Measurements from ENCODE around the gene TRIP10. TPM values are rescaled to one million over a fixed set of nuclear protein-coding genes. Genes with fewer than 3 reads are reported as not detected.
"Not testable (repeated sequence)": the region's sequence is repeated elsewhere in the genome, so short reads cannot be mapped to it uniquely, and the experiment has no call there.

Gene TRIP10, protein sequence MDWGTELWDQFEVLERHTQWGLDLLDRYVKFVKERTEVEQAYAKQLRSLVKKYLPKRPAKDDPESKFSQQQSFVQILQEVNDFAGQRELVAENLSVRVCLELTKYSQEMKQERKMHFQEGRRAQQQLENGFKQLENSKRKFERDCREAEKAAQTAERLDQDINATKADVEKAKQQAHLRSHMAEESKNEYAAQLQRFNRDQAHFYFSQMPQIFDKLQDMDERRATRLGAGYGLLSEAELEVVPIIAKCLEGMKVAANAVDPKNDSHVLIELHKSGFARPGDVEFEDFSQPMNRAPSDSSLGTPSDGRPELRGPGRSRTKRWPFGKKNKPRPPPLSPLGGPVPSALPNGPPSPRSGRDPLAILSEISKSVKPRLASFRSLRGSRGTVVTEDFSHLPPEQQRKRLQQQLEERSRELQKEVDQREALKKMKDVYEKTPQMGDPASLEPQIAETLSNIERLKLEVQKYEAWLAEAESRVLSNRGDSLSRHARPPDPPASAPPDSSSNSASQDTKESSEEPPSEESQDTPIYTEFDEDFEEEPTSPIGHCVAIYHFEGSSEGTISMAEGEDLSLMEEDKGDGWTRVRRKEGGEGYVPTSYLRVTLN
- total RNA-seq, result 42.8 and 51.1 TPM in 2 replicates

DNA sequence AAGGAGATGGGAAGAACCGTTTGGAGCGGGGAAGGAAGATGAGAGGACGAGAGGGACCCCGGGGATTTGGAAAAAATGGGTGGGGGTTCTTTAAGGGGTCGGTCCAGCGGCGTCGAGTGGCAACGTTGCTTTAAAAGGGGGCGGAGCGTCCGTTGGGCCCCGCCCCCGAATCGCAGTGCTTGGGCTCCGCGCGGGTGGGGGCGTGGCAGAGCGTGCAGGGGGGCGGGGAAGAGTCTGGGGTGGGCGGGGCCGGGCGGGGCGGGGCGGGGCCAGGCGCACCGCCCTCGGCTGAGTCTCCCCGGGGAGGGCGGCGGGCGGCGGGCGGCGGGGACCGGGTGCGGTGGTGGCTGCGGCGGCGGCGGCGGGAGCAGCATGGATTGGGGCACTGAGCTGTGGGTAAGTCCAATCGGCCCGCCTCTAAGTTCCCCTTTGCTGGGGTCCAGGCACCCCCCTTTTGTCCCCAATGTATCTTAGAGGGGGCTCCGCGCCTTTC is at the start of gene TRIP10:
TRIP10 (plus strand) TSS at position 291 of the 493 bp plus-strand sequence; CDS start at position 373, 82 bp downstream.
- DNase-seq (ENCODE audit: low read depth), result no peak

DNA sequence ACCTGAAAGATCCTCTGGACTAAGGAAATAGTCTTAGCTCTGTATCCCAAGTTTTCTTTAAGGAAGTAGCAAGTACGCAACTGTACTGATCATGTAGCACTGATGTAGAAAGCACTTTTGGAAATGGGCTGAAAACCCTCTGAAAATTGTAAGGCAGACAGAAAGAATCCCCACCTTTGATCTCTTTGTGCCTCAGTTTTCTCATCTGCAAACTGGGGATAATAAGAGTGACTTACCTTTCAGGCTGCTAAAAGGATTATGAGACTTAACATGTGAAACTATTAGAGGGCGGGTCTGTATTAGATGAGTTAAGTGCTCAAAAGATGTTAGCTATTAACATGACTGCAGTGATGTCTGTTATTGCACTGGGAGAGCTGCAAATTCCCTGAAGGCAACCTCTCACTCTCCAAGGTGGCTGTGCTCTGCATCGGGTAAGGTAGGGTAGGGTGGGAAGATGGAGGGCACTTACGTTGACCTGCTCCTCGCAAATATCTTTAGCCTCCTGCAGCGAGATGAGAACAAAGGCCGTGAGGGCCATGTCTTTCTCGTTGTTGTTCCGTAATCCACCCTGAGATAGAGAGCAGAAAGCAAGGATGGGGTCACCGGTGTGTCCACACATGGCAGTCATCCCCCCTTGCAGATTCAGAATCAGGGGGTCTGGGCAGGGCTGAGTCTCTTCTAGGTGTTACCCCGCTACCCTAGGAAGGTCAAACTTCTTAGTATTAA is 49.2 kb upstream of the TRIP10 start:
- no peak for DNase-seq (ENCODE audit: low read depth)

DNA sequence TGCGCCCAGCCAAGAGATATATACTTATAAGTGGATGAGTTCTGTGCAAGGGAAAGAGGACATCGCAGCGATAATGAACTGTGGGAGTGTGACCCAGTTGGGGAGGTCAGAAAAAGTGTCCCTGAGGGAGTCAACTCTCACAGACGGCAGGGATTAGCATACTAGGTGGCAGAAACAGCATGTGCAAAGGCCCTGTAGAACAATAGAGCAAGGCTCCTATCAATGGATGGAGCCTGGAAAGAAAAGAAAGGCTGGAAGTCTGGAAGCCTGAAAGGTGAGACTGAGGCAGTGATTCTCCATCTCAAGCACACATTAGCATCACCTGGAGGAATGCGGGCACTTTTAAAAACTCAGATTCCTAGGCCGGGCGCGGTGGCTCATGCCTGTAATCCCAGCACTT is 48.1 kb upstream of the TRIP10 start:
- no peak for DNase-seq (ENCODE audit: low read depth)

DNA sequence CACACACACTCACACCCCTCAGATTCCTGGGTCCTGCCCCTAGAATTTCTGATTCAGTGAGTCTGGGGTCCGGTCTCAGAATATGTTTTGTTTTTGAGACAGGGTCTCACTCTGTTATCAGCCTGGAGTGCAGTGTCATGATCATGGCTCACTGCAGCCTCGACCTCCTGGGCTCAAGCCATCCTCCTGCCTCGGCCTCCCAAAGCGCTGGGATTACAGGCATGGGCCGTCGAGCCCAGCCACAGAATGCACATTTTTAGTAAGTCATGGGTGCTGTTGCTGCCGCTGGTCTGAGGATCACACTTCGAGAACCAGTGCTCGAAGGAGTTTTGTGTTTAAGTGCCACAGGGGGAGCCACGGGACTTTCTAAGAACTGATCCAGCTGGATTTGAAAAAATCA is 47.5 kb upstream of the TRIP10 start:
- DNase-seq (ENCODE audit: low read depth), result no peak

DNA sequence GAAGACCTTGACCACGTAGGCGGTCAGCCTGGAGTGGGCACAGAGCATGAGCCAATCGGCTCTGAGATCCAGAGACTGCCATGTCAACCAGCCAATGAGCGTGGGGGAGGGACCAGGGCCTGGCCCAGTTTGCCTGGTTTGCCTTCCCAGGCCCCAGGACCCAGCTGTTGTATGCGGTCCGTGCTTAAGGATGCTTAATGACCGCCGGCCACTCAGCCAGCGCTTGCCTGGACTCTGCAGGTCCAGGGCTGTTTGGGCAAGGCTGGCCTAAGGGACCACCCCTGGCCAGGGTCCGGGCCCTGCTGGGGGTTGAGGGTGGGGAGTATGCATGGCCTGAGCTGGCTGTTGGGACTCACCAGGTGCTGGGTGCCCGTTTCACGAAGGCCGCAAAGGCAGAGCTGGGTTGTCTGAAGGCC is 46.4 kb upstream of the TRIP10 start:
- DNase-seq (ENCODE audit: low read depth), result no peak

DNA sequence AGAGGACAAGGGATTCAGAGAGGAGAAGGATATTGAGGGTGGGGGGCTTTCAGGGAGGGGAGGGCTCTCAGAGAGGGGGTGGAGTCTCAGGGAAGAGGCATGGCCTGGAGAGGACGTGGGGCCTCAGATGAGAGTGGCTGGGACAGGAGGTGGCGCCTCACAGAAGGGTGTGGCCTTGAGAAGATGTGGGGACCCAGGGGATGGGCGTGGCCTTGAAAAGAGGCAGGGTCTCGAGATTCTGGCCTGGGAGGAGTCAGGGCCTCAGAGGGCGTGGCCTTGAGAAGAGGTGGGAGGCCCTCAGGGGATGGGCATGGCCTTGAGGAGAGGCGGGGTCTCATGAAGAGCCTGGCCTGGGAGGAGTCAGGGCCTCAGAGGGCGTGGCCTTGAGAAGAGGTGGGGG is 45.8 kb upstream of the TRIP10 start:
- DNase-seq (ENCODE audit: low read depth), result no peak

DNA sequence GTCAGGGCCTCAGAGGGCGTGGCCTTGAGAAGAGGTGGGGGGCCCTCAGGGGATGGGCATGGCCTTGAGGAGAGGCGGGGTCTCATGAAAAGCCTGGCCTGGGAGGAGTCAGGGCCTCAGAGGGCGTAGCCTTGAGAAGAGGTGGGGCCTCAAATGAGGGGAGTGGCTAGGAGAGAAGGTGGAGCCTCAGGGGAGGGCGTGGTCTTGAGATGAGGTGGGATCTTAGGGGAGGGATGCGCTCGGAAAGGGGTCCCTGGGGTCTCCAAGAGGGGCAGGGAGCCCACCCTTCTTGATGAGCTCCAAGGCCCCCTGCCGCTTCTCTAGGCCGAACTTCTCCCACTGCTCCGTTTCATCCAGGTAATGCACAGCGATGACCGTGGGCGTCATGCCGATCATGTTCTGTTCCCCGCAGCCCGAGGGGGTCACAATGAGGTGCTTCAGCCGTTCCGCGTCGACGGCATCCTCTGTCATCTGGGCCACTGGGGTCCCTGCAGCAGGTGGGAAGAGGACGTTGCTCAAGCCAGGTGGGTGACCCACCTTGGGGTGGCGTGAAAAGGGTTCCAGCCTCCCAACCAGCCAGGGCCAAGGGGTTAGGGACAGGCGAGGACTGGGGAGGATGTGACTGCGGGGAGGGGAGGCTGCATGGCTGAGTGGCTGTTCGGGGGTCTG is 45.2 kb upstream of the TRIP10 start:
- DNase-seq (ENCODE audit: low read depth), result no peak

DNA sequence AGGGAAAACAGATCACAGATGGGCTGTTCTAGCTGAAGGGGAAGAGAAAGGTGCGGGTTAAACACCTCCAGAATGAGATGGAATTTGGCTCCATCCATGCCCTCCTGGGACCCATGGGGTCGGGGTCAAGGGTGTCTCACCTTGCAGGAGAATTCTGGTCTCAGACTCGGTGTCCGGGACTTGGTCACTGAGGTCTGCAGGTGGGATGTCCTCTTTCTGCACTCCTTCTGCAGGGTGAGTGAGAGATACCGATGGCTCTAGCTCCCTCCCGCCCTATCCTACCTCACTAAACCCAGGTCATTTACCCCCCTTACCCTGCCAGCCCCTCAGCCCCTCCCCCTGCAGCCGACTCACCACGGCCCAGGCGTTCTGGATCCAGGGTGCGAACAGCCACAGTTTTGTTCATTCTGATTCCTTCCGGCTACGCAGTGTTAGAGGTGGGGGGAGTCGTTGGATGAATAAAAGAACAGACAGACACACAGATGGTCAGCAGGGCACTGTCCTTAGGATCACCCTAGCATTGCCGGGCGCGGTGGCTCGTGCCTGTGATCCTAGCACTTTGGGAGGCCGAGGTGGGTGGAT is 43.1 kb upstream of the TRIP10 start:
- DNase-seq (ENCODE audit: low read depth), result no peak

DNA sequence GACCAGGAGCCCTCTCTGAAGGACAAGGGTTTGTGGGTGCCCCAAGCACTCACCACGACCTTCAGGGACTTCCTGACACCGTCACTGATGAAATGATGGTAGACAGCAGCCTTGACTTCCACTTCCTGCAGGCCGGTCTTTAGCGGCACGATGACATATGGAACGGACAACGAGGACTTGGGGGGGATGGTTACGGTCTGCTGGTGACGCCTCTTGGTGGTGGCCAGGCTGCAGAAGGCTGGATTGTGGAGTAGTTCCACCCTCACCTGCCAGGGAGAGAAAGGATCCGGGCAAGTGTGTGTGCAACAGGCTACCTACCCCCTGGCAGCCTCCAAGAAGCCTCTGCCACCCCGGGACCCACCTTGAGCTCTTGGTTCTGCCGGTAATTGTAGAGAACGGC is 42.2 kb upstream of the TRIP10 start:
- no peak for DNase-seq (ENCODE audit: low read depth)

DNA sequence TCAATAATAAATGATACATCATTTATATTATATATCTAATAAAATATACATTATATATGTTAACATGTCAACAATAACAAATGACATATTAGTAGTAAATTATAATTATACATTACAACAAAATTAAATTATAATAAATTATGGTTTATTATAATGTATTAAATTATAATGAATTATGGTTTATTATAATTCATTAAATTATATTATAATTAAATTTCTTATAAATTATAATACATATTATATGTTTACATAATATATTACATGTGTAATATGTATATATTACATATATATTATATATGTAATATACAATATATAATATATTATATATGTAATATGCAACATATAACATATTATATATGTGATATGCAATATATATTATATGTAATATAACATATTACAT is 39.5 kb upstream of the TRIP10 start:
- DNase-seq (ENCODE audit: low read depth), result no peak

DNA sequence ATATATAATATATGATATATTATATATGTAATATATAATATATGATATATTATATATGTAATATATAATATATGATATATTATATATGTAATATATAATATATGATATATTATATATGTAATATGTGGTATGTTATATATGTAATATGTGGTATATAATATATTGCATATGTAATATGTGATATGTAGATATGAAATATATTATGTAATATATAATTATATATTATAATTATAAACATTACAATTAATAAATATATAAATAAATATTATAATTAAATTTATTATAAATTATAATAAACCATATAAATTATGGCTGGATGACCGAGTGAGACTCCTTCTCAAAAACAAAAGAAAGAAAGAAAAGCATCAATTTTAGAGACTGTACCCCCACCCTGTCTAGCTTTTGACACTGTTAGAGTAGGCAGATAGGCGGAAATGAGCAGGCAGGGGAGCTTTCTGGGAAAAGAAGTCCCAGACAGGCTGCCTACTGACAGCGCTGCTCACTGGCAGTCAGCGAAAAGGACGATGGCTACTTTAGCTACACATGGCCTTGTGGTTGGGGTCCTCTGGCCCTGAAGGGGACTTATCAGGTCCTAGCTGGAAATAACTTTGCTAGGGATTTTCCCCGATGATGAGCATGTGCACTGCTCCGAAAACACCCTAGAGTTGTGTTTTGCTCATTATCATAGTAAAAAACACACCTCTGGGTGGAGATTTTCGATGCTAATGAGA is 38.7 kb upstream of the TRIP10 start:
- DNase-seq (ENCODE audit: low read depth), result no peak

DNA sequence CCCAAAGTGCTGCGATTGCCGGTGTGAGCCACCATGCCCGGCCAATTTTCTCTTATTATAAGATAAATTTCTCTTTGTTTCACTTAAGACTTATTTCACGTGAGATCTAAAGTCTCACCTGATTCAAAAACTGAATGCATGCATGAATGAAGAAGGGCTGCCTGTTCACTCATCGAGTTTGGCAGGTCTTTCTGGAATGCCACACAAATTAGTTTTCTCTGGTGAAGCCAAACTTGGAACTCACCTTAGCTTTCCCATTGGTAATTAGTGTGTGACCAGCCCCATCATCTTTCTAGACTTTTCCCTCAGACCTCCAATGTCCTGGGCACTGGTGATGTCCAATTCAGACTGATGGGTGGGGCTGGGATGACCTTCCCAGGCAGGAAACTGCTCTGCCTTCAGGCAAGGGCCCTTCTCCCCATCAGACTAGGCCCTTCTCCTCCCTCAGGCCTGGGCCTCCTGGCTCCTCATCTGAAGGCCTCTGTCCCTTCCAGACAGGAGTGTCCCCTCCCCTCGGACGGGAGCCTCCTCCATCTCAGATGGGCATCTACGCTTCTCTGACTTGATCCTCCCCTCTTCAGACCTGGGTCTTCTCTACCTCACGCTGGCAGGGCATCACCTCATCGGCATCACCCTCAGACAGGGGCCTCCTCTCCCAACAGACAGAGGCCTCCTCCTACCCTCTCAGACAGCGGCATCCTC is 33.4 kb upstream of the TRIP10 start:
- DNase-seq (ENCODE audit: low read depth), result no peak

DNA sequence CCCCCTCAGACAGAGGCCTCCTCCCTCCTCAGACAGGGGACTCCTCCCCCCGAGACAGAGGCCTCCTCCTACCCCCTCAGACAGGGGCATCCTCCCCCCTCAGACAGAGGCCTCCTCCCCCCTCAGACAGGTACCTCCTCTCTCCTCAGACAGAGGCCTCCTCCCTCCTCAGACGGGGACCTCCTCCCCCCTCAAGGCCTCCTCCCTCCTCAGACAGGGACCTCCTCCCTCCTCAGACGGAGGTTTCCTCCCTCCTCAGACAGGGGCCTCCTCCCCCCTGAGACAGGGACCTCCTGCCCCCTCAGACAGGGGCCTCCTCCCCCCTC is 32.9 kb upstream of the TRIP10 start:
- no peak for DNase-seq (ENCODE audit: low read depth)

DNA sequence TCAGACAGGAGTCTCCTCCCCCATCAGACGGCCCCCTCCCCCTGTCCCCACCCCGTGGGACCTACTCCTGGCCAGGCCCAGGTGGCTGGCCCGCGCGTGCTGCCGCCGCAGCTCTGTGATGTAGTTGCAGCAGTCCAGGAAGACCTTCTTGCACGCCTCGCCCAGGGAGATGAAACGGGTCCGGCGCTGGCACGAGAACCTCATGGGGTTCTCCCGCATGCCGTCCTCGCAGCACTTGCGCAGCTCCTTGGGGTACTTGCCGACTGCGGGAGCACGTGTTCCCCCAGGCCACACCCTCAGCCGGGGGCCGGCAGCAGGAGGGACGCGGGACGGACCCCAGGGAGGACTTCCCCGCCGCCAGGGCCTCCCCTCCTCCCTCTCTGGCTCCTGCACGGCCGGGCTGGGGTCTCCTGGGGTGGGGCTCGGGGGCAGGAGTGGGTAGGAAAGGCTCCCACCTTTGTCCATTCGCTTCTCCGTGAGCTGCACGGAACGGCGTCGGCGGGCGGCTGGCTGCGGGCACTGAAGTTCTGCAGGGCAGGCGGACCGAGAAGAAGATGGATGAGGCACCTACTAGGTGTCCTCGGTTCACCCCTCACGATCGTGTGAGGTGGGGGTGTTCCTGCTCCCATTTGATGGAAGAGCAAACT is 32.3 kb upstream of the TRIP10 start:
- no peak for DNase-seq (ENCODE audit: low read depth)

DNA sequence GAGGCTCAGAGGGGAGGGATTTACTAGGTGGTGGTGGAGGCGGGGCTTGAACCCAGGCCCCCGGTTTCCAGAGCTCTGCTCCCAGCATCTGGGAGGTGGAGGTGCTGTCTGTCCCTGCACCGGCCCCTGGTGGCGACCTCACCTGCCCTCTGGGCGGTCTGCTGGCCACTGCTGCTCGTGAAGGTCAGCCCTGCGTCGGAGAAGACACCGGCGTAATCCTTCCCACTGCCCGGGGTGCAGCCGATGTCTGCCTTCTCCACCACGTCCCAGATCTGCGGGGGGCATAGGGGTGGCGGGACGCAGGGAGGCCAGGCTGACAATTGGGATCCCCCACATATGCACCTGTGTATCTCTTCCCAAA is 31.8 kb upstream of the TRIP10 start:
- no peak for DNase-seq (ENCODE audit: low read depth)

DNA sequence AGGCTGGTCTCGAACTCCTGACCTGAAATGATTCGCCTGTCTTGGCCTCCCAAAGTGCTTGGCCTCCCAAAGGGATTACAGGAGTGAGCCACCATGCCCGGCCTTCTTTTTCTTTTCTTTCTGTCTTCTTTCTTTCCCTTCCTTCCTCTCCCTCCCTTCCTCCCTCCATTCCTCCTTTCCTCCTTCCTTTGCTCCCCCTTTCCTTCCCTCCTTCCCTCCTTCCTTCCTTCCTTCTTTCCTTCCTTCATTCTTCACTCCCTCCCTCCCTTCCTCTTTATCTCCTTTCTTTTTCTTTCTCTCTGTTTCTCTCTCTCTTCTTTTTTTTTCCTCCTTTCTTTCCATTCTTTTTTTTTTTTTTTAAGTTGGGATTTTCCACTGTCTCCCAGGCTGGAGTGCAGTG is 31.1 kb upstream of the TRIP10 start:
- DNase-seq (ENCODE audit: low read depth), result no peak

DNA sequence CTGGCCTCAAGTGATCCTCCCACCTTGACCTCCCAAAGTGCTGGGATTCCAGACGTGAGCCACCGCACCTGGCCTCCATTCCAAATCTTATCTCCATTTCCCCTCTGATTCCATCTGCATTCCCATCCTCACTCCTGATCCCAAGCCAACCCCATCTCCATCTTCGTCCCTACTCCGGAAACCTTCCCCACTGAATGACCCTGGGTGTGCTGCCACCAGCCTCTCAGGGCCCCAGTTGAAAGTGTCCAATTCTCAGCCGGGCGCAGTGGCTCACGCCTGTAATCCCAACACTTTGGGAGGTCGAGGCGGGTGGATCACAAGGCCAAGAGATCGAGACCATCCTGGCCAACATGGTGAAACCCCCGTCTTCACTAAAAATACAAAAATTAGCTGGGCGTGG is 30.6 kb upstream of the TRIP10 start:
- not testable (repeated sequence) for DNase-seq (ENCODE audit: low read depth)

DNA sequence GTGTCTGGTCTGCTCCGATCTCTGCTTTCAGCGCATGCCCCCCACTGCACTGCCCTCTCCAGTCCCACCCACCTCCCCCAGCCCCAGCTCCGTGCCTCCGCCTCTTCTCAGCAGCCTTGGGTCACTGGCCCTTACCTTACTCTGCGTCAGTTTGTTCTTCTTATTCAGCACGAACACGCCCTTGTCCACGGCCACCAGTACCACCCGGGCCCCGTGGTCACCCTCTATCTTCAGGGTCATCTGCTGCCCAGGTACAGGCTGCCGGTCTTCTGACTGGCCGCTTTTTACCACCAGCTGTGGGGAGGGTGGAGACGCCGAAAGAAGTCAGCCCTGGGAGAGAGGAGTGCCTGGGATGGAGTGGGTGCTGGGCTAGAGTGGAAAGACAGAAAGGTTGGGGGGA is 29.9 kb upstream of the TRIP10 start:
- no peak for DNase-seq (ENCODE audit: low read depth)

DNA sequence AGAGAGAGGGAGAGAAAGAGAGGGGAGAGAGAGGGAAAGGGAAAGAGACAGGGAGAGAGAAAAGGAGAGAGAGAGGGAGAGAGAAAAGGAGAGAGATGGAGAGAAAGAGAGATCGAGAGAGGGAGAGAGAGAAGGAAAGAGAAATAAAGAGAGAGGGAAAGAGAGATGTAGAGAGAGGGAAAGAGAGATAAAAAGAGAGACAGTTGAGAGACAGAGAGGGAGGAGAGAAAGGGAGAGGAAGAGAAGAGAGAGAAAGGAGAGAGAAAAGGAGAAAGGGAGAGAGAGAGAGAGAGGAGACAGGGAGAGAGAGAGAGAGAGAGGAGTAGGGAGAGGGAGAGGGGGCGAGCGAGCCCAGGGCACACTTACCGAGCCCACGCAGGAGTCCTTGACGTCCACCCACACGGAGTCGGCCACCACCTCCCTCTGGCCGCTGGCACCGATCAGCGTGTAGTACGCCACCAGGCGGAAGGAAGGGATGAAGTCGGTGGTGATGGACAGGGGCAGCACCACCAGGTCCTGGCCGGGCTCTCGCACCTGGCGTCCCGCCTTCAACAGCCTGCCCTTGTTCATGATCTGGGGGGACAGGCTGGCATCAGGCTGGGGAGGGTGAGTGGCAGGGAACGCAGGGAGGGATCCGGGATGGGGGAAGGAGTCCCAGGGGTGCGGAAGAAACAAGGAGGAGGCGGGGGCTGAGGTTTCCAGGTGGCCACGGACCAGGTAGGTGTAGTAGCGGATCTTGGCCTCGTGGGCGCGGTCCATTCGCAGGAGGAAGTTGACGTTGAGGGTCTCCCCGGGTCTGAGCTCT is 29.0 kb upstream of the TRIP10 start:
- no peak for DNase-seq (ENCODE audit: low read depth)

DNA sequence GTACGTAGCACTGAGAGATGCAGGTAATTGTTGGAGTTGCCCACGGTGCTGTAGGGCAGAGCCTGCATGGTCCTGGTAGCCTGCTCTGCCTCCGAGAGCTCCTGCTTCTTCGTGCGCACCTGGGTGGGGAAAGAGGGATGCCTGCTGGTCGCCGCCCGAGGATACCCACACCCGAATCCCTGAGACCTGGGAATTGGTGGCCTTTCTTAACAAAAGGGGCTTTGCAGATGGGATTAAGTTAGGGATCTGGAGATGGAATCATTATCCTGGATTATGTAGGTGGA is 28.5 kb upstream of the TRIP10 start:
- DNase-seq (ENCODE audit: low read depth), result no peak

Measured in renal cortical epithelial cell (primary cell).